SK-N-SH treated with all-trans-retinoic acid at 6 μM for 48 hours (cell line): ENCODE measurements around the gene GNA15.

Experiments used
- PATZ1 ChIP-seq: fragments of 250-450 bp; sonication (Bioruptor Pico); IDR thresholded peaks from 2 replicates; pipeline ENCODE4 v1.8.0; 2020; ENCODE audit warnings: mild to moderate bottlenecking, moderate library complexity, borderline replicate concordance
- ZNF70 ChIP-seq: fragments of 450-650 bp; formaldehyde crosslinking; IDR thresholded peaks from 2 replicates; pipeline ENCODE4 v1.5.0; 2020; ENCODE audit warnings: mild to moderate bottlenecking, moderate library complexity

- no peak for TF ChIP-seq PATZ1 (CRISPR knock-in tag)
- TF ChIP-seq ZNF70 (CRISPR knock-in tag), result no peak
Measured at GRCh38 chr19:3196064-3196932, 60.5 kb downstream of the GNA15 start.
